ENCODE measurements around the gene LMBR1. TPM values are rescaled to one million over a fixed set of nuclear protein-coding genes. Genes with fewer than 3 reads are reported as not detected.

LMBR1 gene
- polyA plus RNA-seq, 1 experiment, result 20.8 TPM

DNA sequence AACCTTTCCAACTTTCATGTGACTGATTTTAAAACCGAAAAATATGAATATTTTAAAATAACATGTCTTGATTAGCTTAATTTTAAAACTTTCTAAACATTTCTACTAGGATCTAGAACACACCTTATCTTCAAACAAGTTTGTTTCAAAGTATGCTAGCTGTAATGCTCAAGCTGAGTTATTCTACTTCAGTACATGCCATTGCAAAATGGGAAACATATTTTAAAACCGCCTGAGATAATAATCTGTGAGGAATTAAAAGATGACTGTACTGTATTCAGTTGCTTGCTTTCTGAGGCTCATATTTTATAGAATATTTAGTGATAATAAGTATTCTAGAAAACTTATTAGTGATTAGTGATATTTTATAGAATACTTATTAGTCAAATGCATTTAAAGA, 99.6 kb downstream of the LMBR1 start:
- H3K4me3 ChIP-seq (ENCODE audit: low read depth, low read length), result no peak overlapping the region
- TF ChIP-seq CTCF (IDR thresholded peaks at IDR 0.05; ENCODE audit: low read depth, low read length), result no peak
- DNase-seq (ENCODE audit: low read depth, low spot score), result no peak
- H3K9me3 ChIP-seq (ENCODE audit: control insufficient read depth, insufficient read depth, low read length), result no peaks in the 10 kb centered on the region
- H3K27ac ChIP-seq (ENCODE audit: low read depth, low read length), result no peak overlapping the region
- H3K27me3 ChIP-seq (ENCODE audit: control insufficient read depth, insufficient read depth, low read length), result no peaks in the 10 kb centered on the region
- CTCF ChIA-PET, result interaction anchor here (0.8 kb wide), 1 partner anchor 15 kb away, joined by 3 read pairs; no protein-coding TSS in a partner anchor
- POLR2A ChIA-PET, result no interaction called here

DNA sequence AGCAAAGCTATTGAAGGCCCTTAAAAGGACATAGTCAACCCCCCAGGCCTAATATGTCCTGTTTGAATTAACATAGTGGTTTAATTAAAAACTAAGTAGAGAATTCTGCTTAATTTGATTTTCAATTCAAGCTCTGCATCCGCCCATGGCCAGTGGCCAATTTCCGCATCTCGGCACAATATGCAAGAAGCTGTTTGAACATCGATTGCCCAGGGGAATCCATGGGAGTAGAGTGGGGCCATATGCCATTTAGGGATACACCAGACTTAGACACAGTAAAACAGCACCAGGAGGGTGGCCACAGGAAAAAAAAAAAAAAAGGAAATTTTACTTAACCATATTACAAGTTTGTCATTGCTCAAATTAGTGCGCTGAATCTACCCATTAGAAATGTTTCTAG, 100.4 kb downstream of the LMBR1 start:
- no peak overlapping the region for H3K27ac ChIP-seq (ENCODE audit: low read depth, low read length)
- H3K4me3 ChIP-seq (ENCODE audit: low read depth, low read length), result no peak overlapping the region
- ChIA-PET POLR2A (no interaction called here), CTCF (interaction anchor here (0.8 kb wide), 2 partner anchors 14 to 24 kb away, joined by 3 read pairs; no protein-coding TSS in a partner anchor)
- H3K27me3 ChIP-seq (ENCODE audit: control insufficient read depth, insufficient read depth, low read length), result no peaks in the 10 kb centered on the region
- H3K9me3 ChIP-seq (ENCODE audit: control insufficient read depth, insufficient read depth, low read length), result no peaks in the 10 kb centered on the region
- DNase-seq (ENCODE audit: low read depth, low spot score), result no peak
- no peak for TF ChIP-seq CTCF (IDR thresholded peaks at IDR 0.05; ENCODE audit: low read depth, low read length)

DNA sequence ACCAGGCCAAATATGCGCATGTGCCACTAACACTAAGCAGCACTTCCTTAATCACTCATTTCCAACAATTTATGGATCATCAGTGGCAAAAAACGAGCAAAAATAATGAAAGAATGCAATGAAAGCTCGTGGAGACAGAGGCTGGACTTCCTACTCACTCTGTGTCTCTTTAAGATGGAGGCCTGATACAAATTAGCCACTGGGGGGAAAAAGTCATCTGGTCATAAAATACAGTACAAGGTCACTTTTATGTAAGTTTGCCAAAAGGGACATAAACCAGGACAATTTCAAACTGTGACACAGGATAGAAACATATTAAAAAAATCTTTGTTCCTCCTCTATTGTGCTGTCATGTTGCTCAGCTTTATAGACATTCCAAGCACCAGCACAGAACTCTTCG, 101.7 kb downstream of the LMBR1 start:
- TF ChIP-seq CTCF (IDR thresholded peaks at IDR 0.05; ENCODE audit: low read depth, low read length), result no peak
- Histone ChIP-seq H3K27me3 (ENCODE audit: control insufficient read depth, insufficient read depth, low read length) (no peaks in the 10 kb centered on the region), H3K9me3 (ENCODE audit: control insufficient read depth, insufficient read depth, low read length) (no peaks in the 10 kb centered on the region), H3K27ac (ENCODE audit: low read depth, low read length) (no peak overlapping the region), H3K4me3 (ENCODE audit: low read depth, low read length) (no peak overlapping the region)
- no peak for DNase-seq (ENCODE audit: low read depth, low spot score)
- ChIA-PET CTCF (no interaction called here), POLR2A (no interaction called here)

- H3K27ac ChIP-seq (ENCODE audit: low read depth, low read length), result no peak overlapping the region
- no peak overlapping the region for H3K4me3 ChIP-seq (ENCODE audit: low read depth, low read length)
- H3K27me3 ChIP-seq (ENCODE audit: control insufficient read depth, insufficient read depth, low read length), result no peaks in the 10 kb centered on the region
- no peak for TF ChIP-seq CTCF (IDR thresholded peaks at IDR 0.05; ENCODE audit: low read depth, low read length)
- no peaks in the 10 kb centered on the region for H3K9me3 ChIP-seq (ENCODE audit: control insufficient read depth, insufficient read depth, low read length)
- ChIA-PET POLR2A (no interaction called here), CTCF (no interaction called here)
- DNase-seq (ENCODE audit: low read depth, low spot score), result no peak
Observed at GRCh38 chr7:156790264-156790663, 102.7 kb downstream of the LMBR1 start.

DNA sequence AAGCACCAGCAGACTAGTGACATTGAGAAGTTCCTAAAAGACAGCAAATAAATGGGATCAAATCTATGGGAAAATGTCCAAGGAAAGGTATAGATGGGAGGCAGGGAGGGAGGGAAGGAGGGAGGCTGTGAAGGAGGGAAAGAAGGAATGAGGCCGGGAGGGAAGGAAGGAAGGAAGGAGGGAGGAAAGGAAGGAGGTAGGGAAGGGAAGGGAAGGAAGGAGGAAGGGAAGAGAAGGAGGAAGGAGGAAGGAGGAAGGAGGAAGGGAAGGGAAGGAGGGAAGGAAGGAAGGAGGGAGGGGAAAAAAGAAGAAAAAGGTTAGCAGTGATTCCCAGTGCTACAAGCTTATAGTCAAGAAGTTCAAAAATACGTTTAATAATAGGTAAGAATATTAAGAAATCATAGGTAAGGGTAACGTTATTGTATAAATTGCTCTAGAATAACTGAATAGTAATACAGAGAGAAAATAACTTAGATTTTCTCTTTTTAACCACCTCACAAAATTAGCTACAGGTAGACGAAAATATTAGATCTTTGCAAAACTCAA, 106.9 kb downstream of the LMBR1 start:
- Histone ChIP-seq H3K27ac (ENCODE audit: low read depth, low read length) (no peak overlapping the region), H3K27me3 (ENCODE audit: control insufficient read depth, insufficient read depth, low read length) (no peaks in the 10 kb centered on the region), H3K4me3 (ENCODE audit: low read depth, low read length) (no peak overlapping the region), H3K9me3 (ENCODE audit: control insufficient read depth, insufficient read depth, low read length) (no peaks in the 10 kb centered on the region)
- ChIA-PET CTCF (interaction anchor here (0.7 to 1.3 kb wide), 2 partner anchors 10 to 97 kb away, joined by 3 read pairs; no protein-coding TSS in a partner anchor), POLR2A (interaction anchor here (0.6 kb wide), 1 partner anchor 51 kb away, joined by 3 read pairs; no protein-coding TSS in a partner anchor)
- DNase-seq (ENCODE audit: low read depth, low spot score), result no peak
- TF ChIP-seq CTCF (IDR thresholded peaks at IDR 0.05; ENCODE audit: low read depth, low read length), result no peak

Measured in AG04450 (cell line).